Gastroesophageal sphincter (tissue), 3 donors: ENCODE results near the gene INVS.

Experiments
- CTCF ChIP-seq, 4 experiments: fragments of 200-600 bp in 2 of 4; fragments of 450-650 bp in 2 of 4; sonication (generic) in 1 of 4; IDR thresholded peaks; one replicate each; pipeline ENCODE4 v1.5.1; 2017 to 2019; ENCODE audit warnings: antibody characterized with exemption in 4 of 4, mild to moderate bottlenecking in 2 of 4, moderate library complexity in 2 of 4
- EP300 ChIP-seq: sonication (generic); formaldehyde crosslinking; IDR thresholded peaks from one replicate; pipeline ENCODE4 v1.6.1; 2017; ENCODE audit warnings: antibody characterized with exemption, mild to moderate bottlenecking

- TF ChIP-seq EP300, result no peak
- no peak for TF ChIP-seq CTCF (IDR thresholded peaks at IDR 0.05)
Observed at GRCh38 chr9:100196828-100197227, 97.8 kb downstream of the INVS start.
